ENCODE results near the gene SPIN2B.
"Not testable (repeated sequence)": the region's sequence is repeated elsewhere in the genome, so short reads cannot be mapped to it uniquely, and the experiment has no call there.

SPIN2B gene

DNA sequence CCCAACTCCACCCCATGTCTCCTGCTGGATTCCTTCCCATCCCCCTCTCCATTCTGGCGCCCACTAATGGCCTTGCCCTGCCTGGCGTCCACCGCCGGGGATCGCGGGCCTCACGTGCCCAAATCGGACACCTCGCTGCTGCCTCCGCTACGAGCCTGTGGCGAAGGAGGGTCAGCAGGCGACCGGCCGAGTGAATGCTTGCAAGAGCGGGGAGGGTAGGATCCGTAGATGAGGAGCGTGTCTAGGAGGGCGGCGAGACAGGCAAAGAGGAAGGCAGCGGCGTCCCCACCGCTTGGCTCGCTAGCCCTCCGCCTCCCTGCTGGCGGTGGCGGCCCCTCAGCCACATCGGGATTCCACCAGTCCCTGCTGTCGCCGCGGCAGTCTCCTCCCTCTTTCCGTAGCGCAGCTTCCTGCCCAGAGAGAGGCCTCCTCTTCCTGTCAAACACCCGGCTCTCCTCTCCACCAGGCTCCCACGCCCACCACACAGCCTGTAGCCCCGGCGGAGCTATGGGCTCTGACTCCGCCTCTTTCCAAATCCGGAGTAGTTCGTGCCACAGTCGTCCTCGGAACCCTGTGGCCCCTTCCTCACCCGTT lies at the start of gene SPIN2B:
Gene SPIN2B, minus strand, starts transcription at position 387 of the 594 bp plus-strand sequence.
- peak; percentile 3 for DNase-seq

DNA sequence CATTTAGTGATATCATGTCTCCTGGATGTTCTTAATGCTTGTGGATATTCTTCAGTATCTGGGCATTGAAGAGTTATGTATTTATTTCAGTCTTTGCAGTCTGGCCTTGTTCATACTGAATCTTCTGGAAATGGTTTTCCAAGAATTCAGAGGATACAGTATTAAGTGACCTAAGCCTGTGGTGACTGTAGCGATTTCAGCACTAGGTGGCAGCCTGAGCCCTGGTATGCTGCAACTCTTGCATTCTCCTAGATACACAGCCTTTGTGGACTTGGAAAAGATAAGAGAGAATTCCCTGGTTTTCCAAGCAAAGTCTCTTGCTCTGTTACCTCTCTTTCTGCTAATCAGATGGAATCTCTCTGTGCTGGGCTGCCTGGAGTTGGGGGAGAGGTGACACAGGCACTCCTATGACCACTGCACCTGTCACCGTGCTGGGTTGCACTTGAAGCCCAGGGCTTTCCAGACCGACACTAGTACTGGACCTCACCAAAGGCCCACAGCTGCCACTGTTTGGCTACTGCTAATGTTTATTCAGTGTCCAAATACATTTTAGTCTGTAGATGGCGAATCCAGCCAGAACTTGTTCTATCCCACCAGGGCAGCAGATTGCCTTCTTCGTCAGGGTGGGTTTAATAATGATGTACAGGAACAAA lies 35.2 kb upstream of the SPIN2B start:
- no peak for DNase-seq

DNA sequence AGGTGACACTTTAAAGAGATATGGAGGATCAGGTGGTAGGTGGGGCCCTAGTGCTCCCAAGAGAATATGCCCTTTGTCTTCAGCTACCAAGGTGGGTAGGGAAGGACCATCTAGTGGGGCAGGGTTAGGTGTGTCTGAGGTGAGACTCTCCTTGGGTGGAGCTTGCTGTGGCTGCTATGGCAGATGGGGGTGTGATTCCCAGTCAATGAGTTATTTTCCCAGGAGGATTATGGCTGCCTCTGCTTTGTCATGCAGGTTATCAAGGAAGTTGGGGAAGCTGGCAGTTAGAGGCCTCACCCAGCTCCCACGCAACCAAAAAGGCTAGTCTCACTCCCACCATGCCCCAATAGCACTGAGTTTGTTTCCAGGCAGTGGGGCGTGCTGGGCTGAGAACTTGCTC lies 33.8 kb upstream of the SPIN2B start:
- DNase-seq, result no peak

GRCh38 chrX:57152222-57152621 lies 30.9 kb upstream of the SPIN2B start:
- not testable (repeated sequence) for DNase-seq

- DNase-seq, result no peak
These were observed 17.3 kb upstream of the SPIN2B start for GRCh38 chrX:57138674-57139073.

- no peak for DNase-seq
These were observed 16.2 kb upstream of the SPIN2B start for GRCh38 chrX:57137501-57137900.

GRCh38 chrX:57137073-57137472 lies 15.7 kb upstream of the SPIN2B start, which contains the start of gene SPIN2A:
TSS of gene SPIN2A (minus strand) at chrX:57137397. CDS start at chrX:57136597, 800 bp downstream.
- DNase-seq, result not testable (repeated sequence)

DNA sequence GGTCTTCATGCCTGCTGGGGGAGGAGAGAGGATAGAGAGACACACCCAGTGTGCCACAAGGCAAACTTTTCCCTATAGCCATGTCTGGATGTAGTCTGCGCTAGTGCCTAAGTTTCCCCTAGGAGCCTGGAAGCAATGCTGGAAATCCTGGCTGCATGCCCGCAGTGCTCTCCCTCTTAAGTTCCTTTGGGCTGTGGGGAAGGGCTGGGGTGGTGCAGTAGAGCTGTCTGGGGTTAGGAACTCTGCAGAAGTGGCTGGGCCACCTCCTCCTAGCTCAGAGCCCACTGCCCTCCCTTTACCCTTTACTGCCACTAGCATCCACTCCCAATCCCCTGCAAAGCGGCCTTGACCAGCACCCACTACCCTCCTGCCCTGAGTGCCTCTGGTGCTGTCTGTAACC lies 15.2 kb upstream of the SPIN2B start:
- not testable (repeated sequence) for DNase-seq

DNA sequence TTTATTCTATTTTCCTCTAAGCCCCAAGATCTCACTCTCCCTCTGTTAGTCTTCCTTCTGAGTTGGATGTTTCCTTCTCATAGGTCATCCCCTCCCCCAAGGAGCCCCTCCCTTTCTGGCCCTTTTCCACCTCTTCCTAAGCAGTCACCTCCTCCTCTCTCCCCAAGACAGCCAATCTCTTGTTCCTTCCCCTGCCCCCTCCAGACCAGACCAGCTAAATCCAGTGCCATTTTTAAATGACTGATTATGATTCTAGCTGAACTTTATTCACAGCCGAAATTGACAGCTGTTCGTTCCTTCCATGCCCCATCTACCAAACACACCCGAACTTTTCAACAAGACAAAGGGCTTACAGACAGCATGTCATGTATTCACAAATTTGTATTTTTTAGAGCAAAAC lies 13.9 kb upstream of the SPIN2B start:
- DNase-seq, result no peak

DNA sequence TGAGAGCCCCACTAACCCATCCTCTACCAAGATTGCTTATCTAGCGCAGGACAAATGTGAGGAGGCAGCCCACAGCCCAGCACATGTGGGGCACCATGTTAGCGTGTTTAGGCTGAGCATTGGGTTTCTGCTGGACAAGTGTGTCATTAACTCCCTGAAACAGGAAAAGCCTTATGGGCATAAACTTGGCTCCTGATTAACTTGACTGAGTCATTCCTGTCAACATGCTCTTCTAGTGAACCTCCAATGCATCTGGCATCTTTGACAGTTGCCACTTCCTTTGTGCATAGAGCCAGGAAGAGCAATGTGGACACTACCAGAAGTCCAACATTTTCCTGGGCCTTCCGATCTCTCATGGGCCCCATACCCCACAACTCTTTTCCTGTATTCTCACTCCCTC lies 13.4 kb upstream of the SPIN2B start:
- DNase-seq, result no peak

- DNase-seq, result no peak
These were observed 12.4 kb upstream of the SPIN2B start for GRCh38 chrX:57133706-57134105.

- not testable (repeated sequence) for DNase-seq
These were observed 11.9 kb upstream of the SPIN2B start for GRCh38 chrX:57133284-57133683.

DNA sequence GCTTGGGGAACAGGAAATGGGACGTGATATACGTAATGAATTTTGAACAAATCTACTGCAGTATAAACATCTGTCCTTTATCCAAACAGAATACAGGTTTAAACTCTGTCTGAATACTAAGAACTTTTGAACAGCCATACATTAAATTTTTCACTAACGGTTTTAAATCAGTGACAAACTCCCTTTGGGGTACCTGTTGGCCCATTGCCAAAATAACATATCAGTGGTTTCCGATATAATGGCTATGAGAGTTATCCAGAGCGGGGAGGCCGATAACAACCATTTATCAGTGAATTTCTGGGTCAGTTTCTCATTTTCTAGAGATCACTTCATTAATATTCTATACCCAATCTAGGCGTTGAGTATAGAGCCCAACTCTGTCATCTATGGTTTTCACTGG lies 10.7 kb upstream of the SPIN2B start:
- no peak for DNase-seq

DNA sequence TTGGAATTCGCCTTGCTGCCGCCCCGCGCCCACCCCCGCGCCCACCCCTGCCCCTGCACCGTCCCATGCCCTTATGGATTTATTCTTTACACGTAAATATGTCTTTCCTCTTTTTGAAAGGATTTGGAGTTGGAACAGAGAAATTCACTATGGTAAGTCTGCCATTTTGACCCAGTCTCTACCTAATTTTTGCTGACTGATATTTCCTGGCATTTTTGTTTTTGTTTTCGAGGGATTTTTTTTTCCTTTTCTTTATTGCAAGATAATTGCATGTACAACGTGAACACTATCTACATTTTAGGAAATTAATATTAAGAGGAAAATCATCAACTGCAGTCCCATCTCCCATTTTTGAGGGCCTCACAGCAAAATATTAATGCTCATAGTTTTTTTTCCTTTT lies 468 bp upstream of the SPIN2B start:
- no peak for DNase-seq

- not testable (repeated sequence) for DNase-seq
These were observed 658 bp downstream of the SPIN2B start for GRCh38 chrX:57120619-57121161.

DNA sequence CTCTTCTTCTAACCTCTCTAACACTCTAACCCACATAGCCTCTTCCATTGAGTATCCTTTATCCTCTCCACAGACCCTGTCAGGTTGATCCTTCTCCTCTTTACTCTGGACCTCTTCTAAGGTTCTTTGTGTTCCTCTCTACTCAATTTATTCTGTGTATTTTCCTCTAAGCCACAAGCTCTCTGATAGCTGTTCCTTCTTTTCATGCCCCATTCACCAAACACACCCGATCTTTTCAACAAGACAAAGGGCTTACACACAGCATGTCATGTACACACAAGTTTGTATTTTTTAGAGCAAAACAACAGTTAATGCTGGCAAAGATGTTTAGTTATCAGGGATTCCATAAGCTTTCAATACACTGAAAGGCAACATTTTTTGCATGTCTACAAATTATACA lies 1.9 kb downstream of the SPIN2B start:
- DNase-seq, result no peak

- DNase-seq, result not testable (repeated sequence)
These were observed 3.8 kb downstream of the SPIN2B start for GRCh38 chrX:57117566-57117965.

- DNase-seq, result no peak
These were observed 16.4 kb downstream of the SPIN2B start for GRCh38 chrX:57104921-57105398.

- no peak for DNase-seq
These were observed 16.9 kb downstream of the SPIN2B start for GRCh38 chrX:57104406-57104805.

DNA sequence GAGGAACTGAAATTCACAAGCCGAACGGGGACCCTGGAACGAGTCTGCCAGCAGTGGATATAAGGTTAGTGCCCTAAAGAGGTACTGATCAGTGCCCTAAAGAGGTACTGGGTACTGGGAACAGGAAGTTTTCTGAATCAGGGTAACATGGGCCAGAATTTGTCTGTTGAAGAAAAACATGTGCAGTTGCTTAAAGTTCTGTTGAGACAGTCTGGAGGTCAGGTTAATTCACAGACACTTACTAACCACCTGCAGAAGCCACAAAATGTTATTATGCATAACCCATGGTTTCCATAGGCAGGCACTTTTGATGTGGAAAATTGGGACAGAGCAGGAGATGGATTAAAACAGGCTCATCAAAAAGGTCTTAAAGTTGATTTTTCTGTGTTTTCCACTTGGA lies 17.9 kb downstream of the SPIN2B start:
- DNase-seq, result no peak

DNA sequence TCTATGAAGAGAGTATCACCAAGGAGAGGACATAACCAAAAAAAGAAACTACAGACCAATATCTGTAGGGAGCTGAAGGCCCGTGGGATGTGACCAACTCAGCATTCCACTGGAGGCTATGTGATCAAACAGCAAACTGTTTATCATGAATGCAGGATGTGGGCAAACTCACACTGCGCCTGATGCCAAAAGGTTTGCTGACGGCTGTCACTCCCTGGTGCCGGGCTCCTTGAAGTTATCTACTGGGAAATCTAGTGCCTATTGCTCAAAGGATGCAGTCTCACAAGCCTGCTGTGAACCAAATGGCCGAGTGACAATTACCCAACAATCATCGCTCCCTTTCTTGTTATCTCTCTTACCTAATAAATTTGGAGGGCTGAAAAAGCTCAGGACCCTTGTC lies 18.4 kb downstream of the SPIN2B start:
- DNase-seq, result not testable (repeated sequence)

- no peak for DNase-seq
These were observed 38.2 kb downstream of the SPIN2B start for GRCh38 chrX:57083143-57083542.

DNA sequence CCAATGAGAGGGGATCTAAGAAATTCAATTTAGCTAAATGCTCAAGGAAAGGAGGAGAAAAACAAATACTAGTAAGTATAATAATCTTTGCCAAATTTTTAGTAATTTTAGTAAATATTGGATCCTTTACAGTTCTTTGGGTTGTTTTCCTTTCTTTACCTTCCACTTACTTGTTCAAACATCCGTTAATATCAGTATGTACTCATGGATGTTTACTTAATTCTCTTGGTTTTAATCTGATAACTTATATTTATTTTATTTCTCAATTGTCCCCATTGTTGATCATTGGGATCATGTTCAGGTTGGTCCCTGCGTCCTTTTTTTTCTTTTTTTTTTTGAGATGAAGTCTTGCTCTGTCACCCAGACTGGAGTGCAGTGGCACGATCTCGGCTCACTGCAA lies 46.9 kb downstream of the SPIN2B start:
- DNase-seq, result no peak
